Liver (tissue), 9 donors: ENCODE results near the gene IFNG-AS1. TPM values are rescaled to one million over a fixed set of nuclear protein-coding genes. Genes with fewer than 3 reads are reported as not detected.

ENCODE experiments used
- DNase-seq: peaks from one replicate; pipeline ENCODE4 v3.0.0-alpha.2; 2017; ENCODE audit warnings: low spot score
- H3K27ac ChIP-seq, 2 donors: one replicate each; pipeline ENCODE4 v1.7.0; 2013; ENCODE audit warnings: inconsistent platforms in 2 of 2, low read length in 2 of 2, control low read depth in 1 of 2, low read depth in 1 of 2, mild to moderate bottlenecking in 1 of 2
- H3K27me3 ChIP-seq, 4 donors: one replicate each; pipeline versions ENCODE4 v1.6.1 to v1.7.0; 2013; ENCODE audit warnings: low read length in 3 of 4, inconsistent platforms in 1 of 4, mild to moderate bottlenecking in 1 of 4, moderate library complexity in 1 of 4; ENCODE audit not compliant: control insufficient read depth in 4 of 4, insufficient read depth in 4 of 4
- H3K36me3 ChIP-seq, 4 donors: one replicate each; pipeline versions ENCODE4 v1.6.1 to v1.7.0; 2013; ENCODE audit warnings: low read length in 3 of 4, mild to moderate bottlenecking in 3 of 4, low read depth in 1 of 4, moderate library complexity in 1 of 4; ENCODE audit not compliant: control insufficient read depth in 4 of 4, insufficient read depth in 3 of 4
- H3K4me1 ChIP-seq, 4 donors: one replicate each; pipeline versions ENCODE4 v1.6.1 to v1.7.0; 2013; ENCODE audit warnings: low read length in 3 of 4, mild to moderate bottlenecking in 3 of 4, moderate library complexity in 1 of 4; ENCODE audit not compliant: control insufficient read depth in 4 of 4, insufficient read depth in 4 of 4
- H3K4me3 ChIP-seq, 3 donors: one replicate each; pipeline versions ENCODE4 v1.6.1 to v1.7.0; 2013; ENCODE audit warnings: low read length in 3 of 3, control low read depth in 1 of 3, low read depth in 1 of 3, mild to moderate bottlenecking in 1 of 3
- H3K9ac ChIP-seq, 2 donors: one replicate each; pipeline ENCODE4 v1.7.0; 2013; ENCODE audit warnings: low read length in 2 of 2, mild to moderate bottlenecking in 2 of 2, moderate library complexity in 2 of 2, control low read depth in 1 of 2, low read depth in 1 of 2
- H3K9me3 ChIP-seq, 4 donors: one replicate each; pipeline versions ENCODE4 v1.6.1 to v1.7.0; 2013; ENCODE audit warnings: low read length in 3 of 4; ENCODE audit not compliant: control insufficient read depth in 4 of 4
- ATF3 ChIP-seq: IDR thresholded peaks from 2 replicates; pipeline ENCODE4 v1.6.1; 2016; ENCODE audit warnings: antibody characterized with exemption
- CTCF ChIP-seq: fragments of 150-350 bp; IDR thresholded peaks from 2 replicates; pipeline ENCODE4 v1.5.1; 2017; ENCODE audit warnings: improper control_type of control experiment, low read depth, low read length; ENCODE audit not compliant: missing input control
- EGR1 ChIP-seq, 2 donors: IDR thresholded peaks; 2 replicates each; pipeline ENCODE4 v1.6.1; 2016 to 2018; ENCODE audit warnings: antibody characterized with exemption in 2 of 2, low read depth in 2 of 2
- FOXA1 ChIP-seq: IDR thresholded peaks from 2 replicates; pipeline ENCODE4 v1.6.1; 2016; ENCODE audit warnings: antibody characterized with exemption
- FOXA2 ChIP-seq: IDR thresholded peaks from 2 replicates; pipeline ENCODE4 v1.6.1; 2016; ENCODE audit warnings: antibody characterized with exemption
- GABPA ChIP-seq, 2 donors: IDR thresholded peaks in 1 of 2; conservative IDR thresholded peaks in 1 of 2; 2 replicates each; pipeline ENCODE4 v1.6.1; 2016; ENCODE audit warnings: antibody characterized with exemption in 2 of 2, mild to moderate bottlenecking in 1 of 2, moderate library complexity in 1 of 2
- HNF4A ChIP-seq, 2 donors: conservative IDR thresholded peaks; 2 replicates each; pipeline ENCODE4 v1.6.1; 2016; ENCODE audit warnings: antibody characterized with exemption in 2 of 2, mild to moderate bottlenecking in 2 of 2
- HNF4G ChIP-seq: IDR thresholded peaks from 2 replicates; pipeline ENCODE4 v1.6.1; 2016; ENCODE audit warnings: antibody characterized with exemption
- JUND ChIP-seq, 2 donors: IDR thresholded peaks; 2 replicates each; pipeline ENCODE4 v1.6.1; 2016; ENCODE audit warnings: antibody characterized with exemption in 2 of 2
- NR2F2 ChIP-seq: IDR thresholded peaks from 2 replicates; pipeline ENCODE4 v1.6.1; 2016; ENCODE audit warnings: antibody characterized with exemption
- RAD21 ChIP-seq, 2 donors: IDR thresholded peaks; 2 replicates each; pipeline ENCODE4 v1.6.1; 2016; ENCODE audit warnings: antibody characterized with exemption in 2 of 2, mild to moderate bottlenecking in 2 of 2
- RXRA ChIP-seq, 2 donors: IDR thresholded peaks; 2 replicates each; pipeline ENCODE4 v1.6.1; 2017 to 2018; ENCODE audit warnings: antibody characterized with exemption in 2 of 2, mild to moderate bottlenecking in 1 of 2
- SP1 ChIP-seq: IDR thresholded peaks from 2 replicates; pipeline ENCODE4 v1.6.1; 2018; ENCODE audit warnings: antibody characterized with exemption, mild to moderate bottlenecking
- TAF1 ChIP-seq: conservative IDR thresholded peaks from 2 replicates; pipeline ENCODE4 v1.6.1; 2016; ENCODE audit warnings: antibody characterized with exemption, mild to moderate bottlenecking
- YY1 ChIP-seq: IDR thresholded peaks from 2 replicates; pipeline ENCODE4 v1.6.1; 2016; ENCODE audit warnings: antibody characterized with exemption, mild to moderate bottlenecking
- ZBTB33 ChIP-seq: IDR thresholded peaks from 2 replicates; pipeline ENCODE4 v1.6.1; 2016; ENCODE audit warnings: antibody characterized with exemption
- WGBS: extraction: QIAGEN DNeasy Blood & Tissue Kit; methylation state at CpG from one replicate; pipeline ENCODE4 v1.1.7; 2013; 5-methylcytosine and 5-hydroxymethylcytosine counted together
- polyA plus RNA-seq, 2 donors: library from polyadenylated mRNA; stranded (reverse) in 1 of 2; unstranded in 1 of 2; fragments of 200-250 nt in 1 of 2; fragments of >200 nt in 1 of 2; fragmentation: Nextera tagmentation in 1 of 2; extraction: Ambion mirVana in 1 of 2; gene quantifications; one replicate each; pipeline versions ENCODE4 v1.2.1 to v1.2.3, GENCODE V29; 2013 to 2015
- total RNA-seq, 2 donors: library from RNA; depleted of rRNA; stranded (reverse); fragments of >200 nt; gene quantifications; one replicate each; pipeline ENCODE4 v1.2.3, GENCODE V29; 2014
- donor health status: healthy.
- donor health status: healthy.
- donor health status: healthy.
- donor health status: healthy.
- donor health status: healthy.

Gene IFNG-AS1
- total and polyA plus RNA-seq, 4 donors = 0.24 to 1.0 TPM; not detected in 2

GRCh38 chr12:68056300-68056699 lies 67.1 kb downstream of the IFNG-AS1 start:
- TF ChIP-seq ZBTB33 = no peak
- TF ChIP-seq CTCF = no peak
- no peak for TF ChIP-seq HNF4A (conservative IDR thresholded peaks at IDR 0.05)
- no peak for TF ChIP-seq RAD21 (IDR thresholded peaks at IDR 0.05)
- no peak for TF ChIP-seq RXRA (IDR thresholded peaks at IDR 0.05)
- TF ChIP-seq GABPA (IDR thresholded peaks at IDR 0.05 in 1 of 2, conservative IDR thresholded peaks at IDR 0.05 in 1 of 2) = no peak
- TF ChIP-seq ATF3 = no peak
- TF ChIP-seq JUND (IDR thresholded peaks at IDR 0.05) = no peak
- TF ChIP-seq FOXA1 = no peak
- no peak for TF ChIP-seq SP1
- no peak for TF ChIP-seq EGR1 (IDR thresholded peaks at IDR 0.05; ENCODE audit: low read depth in 2 of 2)
- no peak for TF ChIP-seq YY1
- TF ChIP-seq FOXA2 = no peak
- TF ChIP-seq TAF1 = no peak
- Histone ChIP-seq H3K4me3 (no peak overlapping the region), H3K9me3 (no peaks in the 10 kb centered on the region), H3K4me1 (no peaks in the 10 kb centered on the region), H3K36me3 (no peaks in the 10 kb centered on the region), H3K9ac (no peak overlapping the region), H3K27ac (no peak overlapping the region), H3K27me3 (peaks cover 0 to 4% (median 0%) of the 10 kb centered on the region in 4 donors)
- DNase-seq = no peak
- 82% methylated on average over 2 of the region's 2 CpGs for WGBS

- H3K36me3 ChIP-seq = no peaks in the 10 kb centered on the region
- 60% methylated on average over 6 of the region's 6 CpGs for WGBS
- no peaks in the 10 kb centered on the region for H3K4me1 ChIP-seq
- H3K9ac ChIP-seq = no peak overlapping the region
- no peak for DNase-seq
- H3K4me3 ChIP-seq = no peak overlapping the region
- H3K9me3 ChIP-seq = peaks cover 0 to 21% (median 3%) of the 10 kb centered on the region in 4 donors
- H3K27me3 ChIP-seq = peaks cover 0 to 3% (median 0%) of the 10 kb centered on the region in 4 donors
- no peak overlapping the region for H3K27ac ChIP-seq
- TF ChIP-seq RXRA (IDR thresholded peaks at IDR 0.05) (no peak), ATF3 (no peak), CTCF (no peak), JUND (IDR thresholded peaks at IDR 0.05) (no peak), NR2F2 (no peak), FOXA1 (no peak), HNF4G (no peak), GABPA (IDR thresholded peaks at IDR 0.05 in 1 of 2, conservative IDR thresholded peaks at IDR 0.05 in 1 of 2) (no peak)
Observed at GRCh38 chr12:68063900-68064590, 74.8 kb downstream of the IFNG-AS1 start.
